ENCODE data around the gene RAB25.
A peak's percentile ranks its signal among the peaks of the same experiment; 100 is the strongest.

The RAB25 gene

DNA sequence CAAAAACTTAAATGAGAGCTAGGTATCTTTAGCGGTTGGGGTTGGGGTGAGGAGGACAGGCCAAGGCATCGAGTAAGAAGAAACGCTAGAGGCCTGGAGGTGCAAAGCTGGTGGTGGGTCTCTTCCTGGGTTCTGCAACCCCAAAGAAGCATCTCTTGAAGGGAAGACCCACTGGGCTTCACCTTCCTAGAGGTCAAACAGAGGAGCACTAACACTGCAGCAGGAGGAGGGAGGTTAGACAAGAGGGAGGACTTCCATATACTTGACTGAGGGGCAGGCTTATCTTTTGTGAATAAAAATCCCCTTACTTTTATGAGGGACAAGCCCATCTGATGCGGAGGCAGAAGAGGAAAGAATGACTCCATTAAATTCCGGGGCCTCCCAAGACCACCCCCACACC, 18.8 kb downstream of the RAB25 start:
- DNase-seq: no peak

GRCh38 chr1:156080241-156080862, 19.4 kb downstream of the RAB25 start:
- DNase-seq: no peak

DNA sequence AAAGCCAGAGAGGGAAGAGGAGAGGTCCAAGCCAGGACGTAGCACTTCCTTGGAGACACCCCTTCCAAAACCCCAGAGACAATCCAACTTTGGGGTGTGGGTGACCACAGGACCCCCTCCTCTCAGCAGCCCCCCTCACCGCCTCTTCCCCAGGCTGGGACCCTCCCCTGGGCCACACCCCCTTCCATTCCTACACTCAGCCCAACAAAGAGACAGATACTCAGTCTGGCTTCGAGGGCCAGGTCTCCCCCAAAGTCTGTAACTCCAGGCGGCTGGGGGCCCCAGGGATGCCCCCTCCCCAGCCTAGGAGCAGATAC, 19.9 kb downstream of the RAB25 start:
- no peak for DNase-seq

DNA sequence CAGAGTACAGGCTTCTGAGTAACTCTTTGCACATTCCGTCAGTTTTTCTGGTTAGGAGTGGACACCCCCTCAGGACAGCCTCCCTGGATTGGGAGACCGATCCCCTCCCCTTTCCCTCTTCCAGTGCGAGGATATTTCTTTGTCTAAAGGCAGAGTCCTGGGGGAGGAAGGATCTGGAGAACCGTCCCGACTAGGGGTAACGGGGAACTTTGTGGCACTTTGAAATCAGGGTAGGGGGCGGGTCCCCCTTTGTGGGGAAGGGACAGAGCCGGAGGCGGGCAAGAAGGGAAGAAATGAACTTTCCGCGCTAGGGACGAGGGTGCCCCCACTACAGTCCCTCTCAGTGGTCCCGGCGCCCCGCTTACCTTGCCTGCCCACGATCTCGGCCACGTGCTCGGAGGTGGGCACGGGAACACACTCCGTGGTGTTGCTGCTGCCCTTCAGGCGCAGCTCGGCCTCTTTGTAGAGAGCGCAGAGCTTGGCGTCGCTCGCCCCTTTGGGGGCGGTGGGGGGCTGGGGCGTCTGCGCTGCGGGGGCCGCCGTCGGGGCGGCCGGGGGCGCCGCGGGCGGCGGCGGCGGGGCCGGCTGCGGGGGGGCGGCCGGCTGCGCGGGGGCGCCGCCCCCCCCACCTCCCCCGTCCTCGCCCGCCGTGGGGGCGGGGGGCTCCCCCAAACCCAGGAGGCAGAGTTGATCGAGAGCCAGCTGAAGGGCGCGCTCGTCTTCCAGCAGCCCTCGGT, 20.4 kb downstream of the RAB25 start:
- peak; percentile 48 for DNase-seq

GRCh38 chr1:156081917-156082308, 21.0 kb downstream of the RAB25 start:
- DNase-seq: no peak

DNA sequence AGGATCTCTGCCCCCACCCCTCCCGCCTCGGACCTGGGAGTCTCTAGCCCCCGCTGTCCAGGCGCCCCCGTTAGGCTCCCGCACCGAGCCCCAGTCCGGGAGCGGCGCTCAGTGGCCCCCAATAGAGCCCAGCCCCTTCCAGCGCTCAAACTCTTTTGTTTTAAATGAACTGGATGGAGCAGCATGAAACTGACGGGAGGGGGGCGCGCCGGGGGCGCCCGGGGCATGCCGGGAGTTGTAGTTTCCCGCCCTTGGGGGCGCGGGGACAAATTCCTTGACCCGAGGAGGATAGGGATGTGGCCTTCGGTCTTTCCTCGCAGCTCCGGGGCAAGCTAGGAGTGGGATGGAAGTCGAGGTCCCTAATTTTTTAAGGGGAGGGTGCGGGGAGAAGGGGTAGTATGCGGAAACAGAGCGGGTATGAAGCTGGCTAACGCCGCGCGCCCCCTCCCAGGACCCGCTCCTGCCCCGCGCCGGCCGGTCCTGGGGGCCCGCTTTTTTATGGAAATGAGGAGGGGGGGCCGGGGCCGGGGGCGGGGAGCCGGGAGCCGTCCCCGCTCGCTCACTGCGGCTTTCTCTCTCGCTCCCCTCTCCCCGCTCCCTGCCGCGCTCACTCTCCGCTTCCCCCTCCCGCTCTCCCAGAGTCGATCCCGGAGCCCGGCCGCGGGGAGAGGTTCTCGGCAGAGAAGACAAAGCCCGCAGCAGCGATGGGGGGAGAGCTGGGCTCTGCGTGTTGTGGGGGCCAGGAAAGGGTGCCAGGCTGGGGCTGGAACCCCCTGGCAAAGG, 21.5 kb downstream of the RAB25 start, which contains the start of gene MEX3A:
TSS of gene MEX3A (minus strand) at position 157 of the 783 bp plus-strand sequence. CDS start 467 bp downstream, outside the sequence.
- DNase-seq: peak; percentile 80

- DNase-seq: no peak
Observed at GRCh38 chr1:156083800-156084790, 23.1 kb downstream of the RAB25 start.

- no peak for DNase-seq
Observed at GRCh38 chr1:156086256-156086662, 25.3 kb downstream of the RAB25 start.

DNA sequence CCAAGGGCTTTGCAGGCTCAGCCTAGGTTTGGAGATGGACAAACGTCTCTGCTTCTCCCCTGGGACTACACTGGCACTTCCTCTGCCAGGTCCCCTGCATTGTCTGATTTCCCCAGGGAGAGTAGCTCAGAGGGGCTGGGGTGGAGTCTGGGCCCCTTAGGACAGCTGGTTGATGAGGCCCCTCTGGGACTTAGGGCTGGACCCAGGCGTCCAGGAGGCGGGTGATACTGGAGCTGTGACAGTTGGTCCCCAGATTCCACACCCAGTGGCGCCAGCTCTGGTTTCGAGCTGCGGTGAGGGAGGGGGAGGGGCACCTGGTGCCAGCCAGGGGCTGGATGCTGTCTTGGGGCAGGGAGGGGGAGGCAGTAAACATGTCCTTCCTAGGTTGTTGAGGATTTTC, 28.7 kb downstream of the RAB25 start:
- DNase-seq: no peak

- DNase-seq: no peak
Observed at GRCh38 chr1:156090138-156090839, 29.3 kb downstream of the RAB25 start.

DNA sequence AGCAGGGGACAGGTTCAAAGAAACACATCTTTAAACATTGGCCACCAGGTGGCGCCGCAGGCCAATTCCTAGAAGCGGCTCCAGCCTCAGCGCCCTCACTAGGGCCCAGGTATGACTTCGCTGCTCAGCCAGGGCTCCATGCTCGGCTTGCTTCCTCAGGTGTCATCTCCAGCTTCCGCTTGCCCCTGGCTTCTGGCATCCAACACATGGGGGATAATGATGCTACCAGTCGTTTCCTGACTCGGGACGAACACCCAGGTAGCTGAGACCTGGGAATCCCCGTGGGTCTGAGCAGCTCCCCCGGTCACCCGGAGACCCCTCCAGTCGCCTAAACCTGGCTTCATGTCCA, 29.9 kb downstream of the RAB25 start:
- peak; percentile 69 for DNase-seq

- no peak for DNase-seq
Observed at GRCh38 chr1:156091610-156092009, 30.6 kb downstream of the RAB25 start.

DNA sequence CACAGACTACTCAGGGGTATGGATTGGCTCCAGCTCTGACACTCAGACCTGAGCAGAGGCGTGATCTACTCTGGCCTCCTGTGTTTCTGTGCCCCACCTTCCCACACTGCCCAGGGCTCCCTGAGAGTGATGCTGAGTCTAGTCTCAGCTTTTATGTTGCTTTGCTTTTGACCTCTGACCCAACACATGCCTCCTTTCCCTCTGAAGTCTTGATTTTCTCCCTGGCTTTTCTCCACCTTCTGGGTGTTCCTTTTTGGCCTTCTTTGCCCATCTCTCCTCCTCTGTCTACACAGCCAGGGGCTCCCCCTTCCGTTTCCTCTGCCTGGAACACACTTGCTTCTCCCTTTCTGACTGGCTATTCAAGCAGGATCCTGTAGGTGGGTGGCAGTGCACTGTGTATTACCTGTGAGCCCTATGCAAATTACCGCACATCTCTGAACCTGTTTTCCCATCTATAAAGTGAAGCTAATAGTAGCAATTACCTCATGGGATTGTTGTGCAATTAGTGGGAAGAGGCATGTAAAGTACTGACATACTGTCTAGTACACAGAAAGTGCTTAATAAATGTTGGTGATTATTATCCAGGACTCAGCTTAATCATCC, 35.0 kb downstream of the RAB25 start:
- DNase-seq: no peak

GRCh38 chr1:156096640-156097391, 35.9 kb downstream of the RAB25 start:
- DNase-seq: peak; percentile 94

GRCh38 chr1:156097499-156098178, 36.7 kb downstream of the RAB25 start:
- no peak for DNase-seq

- DNase-seq: no peak
Observed at GRCh38 chr1:156098784-156099183, 37.8 kb downstream of the RAB25 start.

DNA sequence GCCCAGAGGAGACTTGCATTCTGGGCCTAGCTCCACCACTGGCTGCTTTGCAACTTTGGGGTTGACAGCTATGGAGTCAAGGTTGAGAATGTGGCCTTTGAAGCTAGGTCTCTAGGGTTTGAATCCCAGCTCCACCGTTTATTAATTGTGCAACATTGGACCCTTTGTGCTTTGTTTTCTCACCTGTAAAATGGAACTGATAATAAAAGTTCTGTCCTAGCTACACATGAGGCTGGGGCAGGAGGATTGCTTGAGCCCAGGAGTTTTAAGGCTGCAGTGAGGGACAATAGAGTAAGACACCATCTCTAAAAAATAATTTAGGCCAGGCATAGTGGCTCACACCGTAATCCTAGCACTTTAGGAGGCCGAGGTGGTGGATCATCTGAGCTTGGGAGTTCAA, 38.3 kb downstream of the RAB25 start:
- no peak for DNase-seq

GRCh38 chr1:156100205-156100995, 39.4 kb downstream of the RAB25 start:
- no peak for DNase-seq

- no peak for DNase-seq
Observed at GRCh38 chr1:156101880-156102279, 40.9 kb downstream of the RAB25 start.

Measured in fibroblast of skin of back (primary cell).